Keratinocyte (primary cell): ENCODE measurements around the gene PNLDC1. TPM values are rescaled to one million over a fixed set of nuclear protein-coding genes. Genes with fewer than 3 reads are reported as not detected.

Experiments
- DNase-seq: peaks from one replicate; pipeline ENCODE4 v3.0.0-alpha.2; 2011; ENCODE audit warnings: low read depth, missing footprints, low spot score
- FAIRE-seq: peaks from 2 replicates; lab custom pipeline; 2011; peaks lifted over from hg19 to GRCh38; lab: Jason Lieb, UNC
- H2AFZ ChIP-seq: 2 replicates; pipeline ENCODE4 v1.6.0; 2012; ENCODE audit warnings: low read length, control low read depth, inconsistent platforms; ENCODE audit not compliant: control insufficient read depth
- H3K27ac ChIP-seq: 2 replicates; pipeline ENCODE4 v1.5.1; 2011; ENCODE audit warnings: low read length; ENCODE audit not compliant: control insufficient read depth, insufficient read depth
- H3K27me3 ChIP-seq: 3 replicates; pipeline ENCODE4 v1.6.0; 2011; ENCODE audit warnings: low read length; ENCODE audit not compliant: control insufficient read depth, insufficient read depth; ENCODE audit errors: extremely low read depth
- H3K36me3 ChIP-seq, 2 experiments: 2 replicates in 1 of 2; 3 replicates in 1 of 2; pipeline ENCODE4 v1.5.1; 2011; ENCODE audit warnings: low read length in 2 of 2, mild to moderate bottlenecking in 1 of 2; ENCODE audit not compliant: control insufficient read depth in 2 of 2, insufficient read depth in 2 of 2; ENCODE audit errors: extremely low read depth in 1 of 2
- H3K4me1 ChIP-seq: 3 replicates; pipeline ENCODE4 v1.5.1; 2011; ENCODE audit warnings: low read length; ENCODE audit not compliant: control insufficient read depth, insufficient read depth; ENCODE audit errors: extremely low read depth
- H3K4me2 ChIP-seq: 3 replicates; pipeline ENCODE4 v1.6.0; 2011; ENCODE audit warnings: low read depth, low read length; ENCODE audit not compliant: control insufficient read depth, insufficient read depth; ENCODE audit errors: extremely low read depth
- H3K4me3 ChIP-seq, 3 experiments: fragments of 200-600 bp in 1 of 3; sonication (generic) in 1 of 3; 2 replicates in 2 of 3; 3 replicates in 1 of 3; pipeline ENCODE4 v1.5.1; 2011 to 2016; ENCODE audit warnings: low read length in 3 of 3, mild to moderate bottlenecking in 3 of 3, control low read depth in 2 of 3, inconsistent platforms in 1 of 3, low read depth in 1 of 3, mixed read lengths in 1 of 3, mixed run types in 1 of 3, moderate library complexity in 1 of 3; ENCODE audit not compliant: control insufficient read depth in 2 of 3, insufficient read depth in 2 of 3; ENCODE audit errors: extremely low read depth in 1 of 3
- H3K79me2 ChIP-seq: 2 replicates; pipeline ENCODE4 v1.6.0; 2012; ENCODE audit warnings: low read length; ENCODE audit not compliant: control insufficient read depth, insufficient read depth
- H3K9ac ChIP-seq: 3 replicates; pipeline ENCODE4 v1.6.0; 2011; ENCODE audit warnings: low read length; ENCODE audit not compliant: control insufficient read depth, insufficient read depth; ENCODE audit errors: extremely low read depth
- H3K9me1 ChIP-seq: 3 replicates; pipeline ENCODE4 v1.6.0; 2011; ENCODE audit warnings: low read length; ENCODE audit not compliant: control insufficient read depth, insufficient read depth; ENCODE audit errors: extremely low read depth
- H3K9me3 ChIP-seq: 2 replicates; pipeline ENCODE4 v1.5.1; 2012; ENCODE audit warnings: low read depth, low read length; ENCODE audit not compliant: control insufficient read depth
- H4K20me1 ChIP-seq: 3 replicates; pipeline ENCODE4 v1.6.0; 2011; ENCODE audit warnings: low read length; ENCODE audit not compliant: control insufficient read depth, insufficient read depth; ENCODE audit errors: extremely low read depth
- CTCF ChIP-seq, 3 experiments: IDR thresholded peaks in 1 of 3; conservative IDR thresholded peaks in 1 of 3; optimal IDR thresholded peaks in 1 of 3; 2 replicates in 2 of 3; 3 replicates in 1 of 3; pipeline versions ENCODE3 to v1.5.1; 2011; ENCODE audit warnings: low read length in 3 of 3, mild to moderate bottlenecking in 3 of 3, moderate library complexity in 2 of 3, control low read depth in 1 of 3, inconsistent platforms in 1 of 3; ENCODE audit not compliant: insufficient read depth in 2 of 3; ENCODE audit errors: extremely low read depth in 1 of 3
- EZH2 ChIP-seq: IDR thresholded peaks from one replicate; pipeline ENCODE4 v1.6.1; 2012; ENCODE audit warnings: inconsistent platforms, mild to moderate bottlenecking, low read length, moderate library complexity
- dilution Hi-C: fragments of 300-500 bp; cut with MboI; formaldehyde crosslinking; loops from one replicate; pipeline ENCODE4 v1.7.0; 2020; ENCODE audit warnings: low sequenced_read_pairs; ENCODE audit not compliant: extremely low pct_ligation_motif_present
- polyA minus RNA-seq, 3 experiments: library from RNA; depleted of rRNA, polyadenylated mRNA; stranded (reverse); fragments of >200 nt; gene quantifications; 1 replicate in 1 of 3; 2 replicates in 1 of 3; 3 replicates in 1 of 3; pipeline ENCODE4 v1.2.3, GENCODE V29; 2011
- polyA plus RNA-seq, 5 experiments: library from polyadenylated mRNA; depleted of rRNA in 3 of 5; stranded (reverse) in 3 of 5; stranded (forward) in 1 of 5; unstranded in 1 of 5; fragments of >200 nt; gene quantifications; 1 replicate in 1 of 5; 2 replicates in 3 of 5; 3 replicates in 1 of 5; pipeline versions ENCODE4 v1.2.1 to v1.2.3, GENCODE V29; 2011 to 2012; ENCODE audit warnings: missing spikeins in 2 of 5, low read depth in 1 of 5, low replicate concordance in 1 of 5

Gene PNLDC1
- 0.05 to 0.14 TPM (median 0.12 TPM) in 3 replicates for polyA plus RNA-seq
- polyA plus RNA-seq (2011; ENCODE audit: low read depth) = 0.57 TPM
- 0.05 TPM in 1 of 2 replicates, not detected in the other for polyA plus RNA-seq (2011; cell fraction: cytosol; rRNA removed)
- polyA plus RNA-seq (2011; cell fraction: nucleus; rRNA removed) = 0.15 and 0.21 TPM in 2 replicates
- 0.25 TPM in 1 of 2 replicates, not detected in the other for polyA plus RNA-seq (2012; ENCODE audit: low replicate concordance)
- not detected in 3 replicates for polyA minus RNA-seq
- polyA minus RNA-seq (2011; cell fraction: cytosol; rRNA and poly(A)+ RNA removed) = not detected
- not detected in 2 replicates for polyA minus RNA-seq (2011; cell fraction: nucleus; rRNA and poly(A)+ RNA removed)

- H3K9ac ChIP-seq = no peak within 1 kb of the TSS
- DNase-seq (no peak), FAIRE-seq (no peak)
- dilution Hi-C loops = no loop called here
- peaks cover 0 to 12% of the 10 kb centered on the region in 2 experiments for H3K36me3 ChIP-seq
- H3K9me1 ChIP-seq = no peaks in the 10 kb centered on the region
- no peak within 1 kb of the TSS for H3K4me2 ChIP-seq
- H3K4me3 ChIP-seq = no peak within 1 kb of the TSS
- no peak for TF ChIP-seq EZH2
- no peak for TF ChIP-seq CTCF (optimal IDR thresholded peaks at IDR 0.05 in 1 of 3, IDR thresholded peaks at IDR 0.05 in 1 of 3, conservative IDR thresholded peaks at IDR 0.05 in 1 of 3; ENCODE audit: extremely low read depth in 1 of 3, insufficient read depth in 2 of 3, low read length in 3 of 3)
- no peaks in the 10 kb centered on the region for H3K9me3 ChIP-seq
- no peaks in the 10 kb centered on the region for H4K20me1 ChIP-seq
- H3K27me3 ChIP-seq = no peaks in the 10 kb centered on the region
- no peak within 1 kb of the TSS for H2AFZ ChIP-seq
- peaks cover 6% of the 10 kb centered on the region for H3K79me2 ChIP-seq
- H3K27ac ChIP-seq = no peak within 1 kb of the TSS
- no peaks in the 10 kb centered on the region for H3K4me1 ChIP-seq
These were observed at the start of gene PNLDC1 for GRCh38 chr6:159800141-159800865. PNLDC1 (plus strand) TSS chr6:159800276; CDS start chr6:159800308, 32 bp downstream.

- Histone ChIP-seq H4K20me1 (no peaks in the 10 kb centered on the region), H3K27me3 (no peaks in the 10 kb centered on the region), H2AFZ (no peak overlapping the region), H3K9me3 (no peaks in the 10 kb centered on the region), H3K9me1 (no peaks in the 10 kb centered on the region), H3K27ac (no peak overlapping the region), H3K4me2 (no peak overlapping the region), H3K4me1 (no peaks in the 10 kb centered on the region), H3K4me3 (no peak overlapping the region), H3K9ac (no peak overlapping the region), H3K36me3 (peaks cover 20 to 24% of the 10 kb centered on the region in 2 experiments), H3K79me2 (peaks cover 13% of the 10 kb centered on the region)
- dilution Hi-C loops = no loop called here
- FAIRE-seq (no peak), DNase-seq (no peak)
- TF ChIP-seq CTCF (optimal IDR thresholded peaks at IDR 0.05 in 1 of 3, IDR thresholded peaks at IDR 0.05 in 1 of 3, conservative IDR thresholded peaks at IDR 0.05 in 1 of 3; ENCODE audit: extremely low read depth in 1 of 3, insufficient read depth in 2 of 3, low read length in 3 of 3) = no peak
- no peak for TF ChIP-seq EZH2
These were observed 48.6 kb upstream of the PNLDC1 start for GRCh38 chr6:159751448-159751847.
